Measurements from ENCODE around the gene SLC23A3. TPM values are rescaled to one million over a fixed set of nuclear protein-coding genes. Genes with fewer than 3 reads are reported as not detected.

The SLC23A3 gene
- polyA plus RNA-seq, 1 donor (not counting 4 experiments of a cell fraction or from before 2014, with no cell fraction given): 1.4 TPM

- Histone ChIP-seq H3K27ac (ENCODE audit: control insufficient read depth, insufficient read depth, low read length) (no peak overlapping the region), H3K36me3 (ENCODE audit: control insufficient read depth in 2 of 2, extremely low read depth in 1 of 2, insufficient read depth in 2 of 2, low read length in 2 of 2) (peaks cover 0 to 1% of the 10 kb centered on the region in 2 experiments), H3K9me1 (ENCODE audit: control insufficient read depth, extremely low read depth, insufficient read depth, low read length) (peaks cover 2% of the 10 kb centered on the region), H3K4me2 (ENCODE audit: control insufficient read depth, extremely low read depth, insufficient read depth, low read depth, low read length) (no peak overlapping the region), H3K9me3 (ENCODE audit: control insufficient read depth, low read depth, low read length) (no peaks in the 10 kb centered on the region), H3K4me1 (ENCODE audit: control insufficient read depth, extremely low read depth, insufficient read depth, low read length) (peaks cover 11% of the 10 kb centered on the region), H3K9ac (ENCODE audit: control insufficient read depth, extremely low read depth, insufficient read depth, low read length) (no peak overlapping the region), H3K79me2 (ENCODE audit: control insufficient read depth, insufficient read depth, low read length) (no peaks in the 10 kb centered on the region), H2AFZ (ENCODE audit: control insufficient read depth, low read length) (no peak overlapping the region), H4K20me1 (ENCODE audit: control insufficient read depth, extremely low read depth, insufficient read depth, low read length) (no peaks in the 10 kb centered on the region), H3K27me3 (ENCODE audit: control insufficient read depth, extremely low read depth, insufficient read depth, low read length) (no peaks in the 10 kb centered on the region), H3K4me3 (ENCODE audit: control insufficient read depth in 2 of 3, extremely low read depth in 1 of 3, insufficient read depth in 2 of 3, low read depth in 1 of 3, low read length in 3 of 3) (no peak overlapping the region)
- DNase-seq (ENCODE audit: low read depth, low spot score) (no peak), FAIRE-seq (no peak)
- dilution Hi-C loops (cut with MboI; ENCODE audit: extremely low pct_ligation_motif_present, low sequenced_read_pairs): no loop called here
- TF ChIP-seq EZH2 (IDR thresholded peaks at IDR 0.05; ENCODE audit: low read length) (no peak), CTCF (optimal IDR thresholded peaks at IDR 0.05 in 1 of 3, IDR thresholded peaks at IDR 0.05 in 1 of 3, conservative IDR thresholded peaks at IDR 0.05 in 1 of 3; ENCODE audit: extremely low read depth in 1 of 3, insufficient read depth in 2 of 3, low read length in 3 of 3) (no peak)
These were observed 49.7 kb downstream of the SLC23A3 start for GRCh38 chr2:219120082-219120481.

- dilution Hi-C loops (cut with MboI; ENCODE audit: extremely low pct_ligation_motif_present, low sequenced_read_pairs): no loop called here
- Histone ChIP-seq H3K27ac (ENCODE audit: control insufficient read depth, insufficient read depth, low read length) (no peak overlapping the region), H3K27me3 (ENCODE audit: control insufficient read depth, extremely low read depth, insufficient read depth, low read length) (no peaks in the 10 kb centered on the region), H3K9ac (ENCODE audit: control insufficient read depth, extremely low read depth, insufficient read depth, low read length) (no peak overlapping the region), H3K9me3 (ENCODE audit: control insufficient read depth, low read depth, low read length) (no peaks in the 10 kb centered on the region), H3K79me2 (ENCODE audit: control insufficient read depth, insufficient read depth, low read length) (no peaks in the 10 kb centered on the region), H2AFZ (ENCODE audit: control insufficient read depth, low read length) (no peak overlapping the region), H3K4me3 (ENCODE audit: control insufficient read depth in 2 of 3, extremely low read depth in 1 of 3, insufficient read depth in 2 of 3, low read depth in 1 of 3, low read length in 3 of 3) (no peak overlapping the region), H3K4me1 (ENCODE audit: control insufficient read depth, extremely low read depth, insufficient read depth, low read length) (peaks cover 11% of the 10 kb centered on the region), H4K20me1 (ENCODE audit: control insufficient read depth, extremely low read depth, insufficient read depth, low read length) (no peaks in the 10 kb centered on the region), H3K4me2 (ENCODE audit: control insufficient read depth, extremely low read depth, insufficient read depth, low read depth, low read length) (no peak overlapping the region), H3K9me1 (ENCODE audit: control insufficient read depth, extremely low read depth, insufficient read depth, low read length) (peaks cover 2% of the 10 kb centered on the region), H3K36me3 (ENCODE audit: control insufficient read depth in 2 of 2, extremely low read depth in 1 of 2, insufficient read depth in 2 of 2, low read length in 2 of 2) (peaks cover 0 to 1% of the 10 kb centered on the region in 2 experiments)
- FAIRE-seq (no peak), DNase-seq (ENCODE audit: low read depth, low spot score) (no peak)
- TF ChIP-seq EZH2 (IDR thresholded peaks at IDR 0.05; ENCODE audit: low read length): no peak
- peak; percentile 67 to 89 (median 73) for TF ChIP-seq CTCF (optimal IDR thresholded peaks at IDR 0.05 in 1 of 3, IDR thresholded peaks at IDR 0.05 in 1 of 3, conservative IDR thresholded peaks at IDR 0.05 in 1 of 3; ENCODE audit: extremely low read depth in 1 of 3, insufficient read depth in 2 of 3, low read length in 3 of 3)
These were observed 50.3 kb downstream of the SLC23A3 start for GRCh38 chr2:219119422-219120043.

Measured in keratinocyte (primary cell).